RWPE2 (cell line): ENCODE measurements around the gene MORN1.

Experiments
- ATAC-seq: fragments of 200-7000 bp; cut with Tn5 transposase; 3 replicates; pipeline ENCODE4 v1.9.1; 2021; ENCODE audit warnings: low read depth
- DNase-seq: peaks from one replicate; pipeline ENCODE4 v3.0.0-alpha.2; 2020; ENCODE audit warnings: low spot score
- H3K27ac ChIP-seq: fragments of 450-650 bp; 2 replicates; pipeline ENCODE4 v1.5.1; 2017; ENCODE audit warnings: mild to moderate bottlenecking; ENCODE audit not compliant: poor library complexity, severe bottlenecking
- H3K27me3 ChIP-seq: fragments of 250-450 bp; sonication (Bioruptor Pico); 2 replicates; pipeline ENCODE4 v1.5.1; 2021; ENCODE audit warnings: mild to moderate bottlenecking, moderate library complexity; ENCODE audit not compliant: insufficient read depth, poor library complexity, severe bottlenecking
- H3K36me3 ChIP-seq: fragments of 250-450 bp; sonication (Bioruptor Pico); 2 replicates; pipeline ENCODE4 v1.5.1; 2020; ENCODE audit warnings: low read depth, mild to moderate bottlenecking, moderate library complexity
- H3K4me1 ChIP-seq: fragments of 250-450 bp; sonication (Bioruptor Pico); 2 replicates; pipeline ENCODE4 v1.5.1; 2021; ENCODE audit warnings: mild to moderate bottlenecking, moderate library complexity; ENCODE audit not compliant: insufficient read depth, poor library complexity, severe bottlenecking
- H3K4me3 ChIP-seq: fragments of 250-450 bp; sonication (Bioruptor Pico); 2 replicates; pipeline ENCODE4 v1.5.1; 2021; ENCODE audit warnings: mild to moderate bottlenecking, moderate library complexity; ENCODE audit not compliant: severe bottlenecking
- H3K9me3 ChIP-seq: fragments of 250-450 bp; sonication (Bioruptor Pico); 2 replicates; pipeline ENCODE4 v1.5.1; 2021; ENCODE audit warnings: mild to moderate bottlenecking, moderate library complexity; ENCODE audit not compliant: severe bottlenecking
- CTCF ChIP-seq: fragments of 450-650 bp; IDR thresholded peaks from one replicate; pipeline ENCODE4 v1.5.1; 2017; ENCODE audit warnings: mild to moderate bottlenecking, moderate library complexity; ENCODE audit not compliant: poor library complexity, severe bottlenecking

The MORN1 gene

GRCh38 chr1:2340086-2340917 is 51.1 kb downstream of the MORN1 start:
- Histone ChIP-seq H3K36me3 (no peaks in the 10 kb centered on the region), H3K27me3 (no peaks in the 10 kb centered on the region)

GRCh38 chr1:2339206-2340085 is 51.9 kb downstream of the MORN1 start:
- Histone ChIP-seq H3K27me3 (no peaks in the 10 kb centered on the region), H3K9me3 (no peaks in the 10 kb centered on the region), H3K27ac (no peak overlapping the region), H3K36me3 (no peaks in the 10 kb centered on the region), H3K4me1 (peaks cover 9% of the 10 kb centered on the region), H3K4me3 (no peak overlapping the region)
- TF ChIP-seq CTCF, result no peak
- DNase-seq (no peak), ATAC-seq (no peak)

More at GRCh38 chr1:2340086-2340917, 51.1 kb downstream of the MORN1 start:
- Histone ChIP-seq H3K9me3 (no peaks in the 10 kb centered on the region), H3K4me3 (no peak overlapping the region), H3K4me1 (peaks cover 5% of the 10 kb centered on the region), H3K27ac (no peak overlapping the region)
- TF ChIP-seq CTCF, result no peak
- no peak for DNase-seq
- no peak for ATAC-seq

GRCh38 chr1:2337501-2337900 is 53.9 kb downstream of the MORN1 start:
- Histone ChIP-seq H3K27me3 (no peaks in the 10 kb centered on the region), H3K36me3 (no peaks in the 10 kb centered on the region), H3K4me3 (no peak overlapping the region), H3K4me1 (peaks cover 7% of the 10 kb centered on the region), H3K9me3 (no peaks in the 10 kb centered on the region), H3K27ac (no peak overlapping the region)
- no peak for TF ChIP-seq CTCF
- ATAC-seq, result no peak
- no peak for DNase-seq

GRCh38 chr1:2337081-2337480 is 54.3 kb downstream of the MORN1 start:
- Histone ChIP-seq H3K4me3 (no peak overlapping the region), H3K27ac (no peak overlapping the region), H3K9me3 (no peaks in the 10 kb centered on the region), H3K4me1 (peaks cover 7% of the 10 kb centered on the region), H3K27me3 (no peaks in the 10 kb centered on the region), H3K36me3 (no peaks in the 10 kb centered on the region)
- DNase-seq, result no peak
- ATAC-seq, result no peak
- no peak for TF ChIP-seq CTCF
